Activated naive CD8-positive, alpha-beta T cell (primary cell): ENCODE measurements around the gene DNMT1.

ENCODE experiments used
- H3K27ac Mint-ChIP-seq: one replicate; pipeline ENCODE4 v1.8.0; 2021; ENCODE audit warnings: mixed read lengths
- H3K27me3 Mint-ChIP-seq: one replicate; pipeline ENCODE4 v1.8.0; 2021; ENCODE audit warnings: mixed read lengths
- H3K36me3 Mint-ChIP-seq: one replicate; pipeline ENCODE4 v1.8.0; 2021; ENCODE audit warnings: mixed read lengths
- H3K4me1 Mint-ChIP-seq: one replicate; pipeline ENCODE4 v1.8.0; 2021; ENCODE audit warnings: low read depth, mixed read lengths
- H3K4me3 Mint-ChIP-seq: one replicate; pipeline ENCODE4 v1.8.0; 2021; ENCODE audit warnings: mild to moderate bottlenecking, mixed read lengths
- H3K9me3 Mint-ChIP-seq: one replicate; pipeline ENCODE4 v1.8.0; 2021; ENCODE audit warnings: low read depth, mixed read lengths

The DNMT1 gene

DNA sequence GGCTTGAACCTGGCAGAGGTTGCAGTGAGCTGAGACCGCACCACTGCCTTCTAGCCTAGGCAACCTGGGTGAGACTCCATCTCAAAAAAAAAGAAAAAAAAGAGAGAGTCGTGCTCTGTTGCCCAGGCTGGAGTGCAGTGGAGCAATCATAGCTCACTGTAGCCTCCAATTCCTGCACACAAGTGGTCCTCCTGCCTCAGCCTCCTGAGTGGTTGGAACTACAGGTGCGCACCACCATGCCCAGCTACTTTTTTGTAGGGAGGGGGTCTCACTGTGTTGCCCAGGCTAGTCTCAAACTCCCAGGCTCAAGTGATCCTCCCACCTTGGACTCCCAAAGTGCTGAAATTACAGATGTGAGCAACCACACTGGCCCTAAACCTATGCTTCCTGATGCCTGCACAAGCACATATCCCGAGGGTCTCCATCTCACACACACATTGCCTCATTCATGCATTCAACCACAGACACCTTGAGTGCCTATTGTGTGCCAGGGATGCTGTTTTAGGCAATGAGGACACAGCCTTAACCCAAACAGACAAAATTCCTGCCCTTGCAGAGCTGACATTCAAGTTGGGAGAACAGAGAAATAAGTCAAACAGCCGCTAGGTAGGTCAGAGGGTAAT lies 94.5 kb downstream of the DNMT1 start:
- Mint-ChIP-seq H3K4me3 (peak overlapping the region; percentile 59), H3K27ac (peak overlapping the region; percentile 88), H3K9me3 (no peaks in the 10 kb centered on the region), H3K27me3 (no peaks in the 10 kb centered on the region), H3K36me3 (no peaks in the 10 kb centered on the region), H3K4me1 (peaks cover 53% of the 10 kb centered on the region)

DNA sequence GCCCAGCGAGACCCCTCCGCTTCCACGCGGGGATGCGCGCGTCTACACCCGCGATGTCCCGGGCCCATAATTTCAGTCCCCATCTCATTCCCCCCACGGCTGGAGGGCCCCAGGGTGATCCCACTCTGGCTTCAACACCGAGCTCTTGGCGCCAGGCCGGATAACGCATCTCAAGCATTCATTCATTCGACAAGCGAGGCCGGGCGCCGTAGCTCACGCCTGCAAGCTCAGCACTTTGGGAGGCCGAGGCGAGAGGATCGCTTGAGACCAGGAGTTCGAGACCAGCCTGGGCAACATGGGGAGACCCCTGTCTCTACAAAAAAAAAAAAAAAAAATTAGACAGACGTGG lies 98.2 kb downstream of the DNMT1 start:
- peak overlapping the region; percentile 58 for H3K27ac Mint-ChIP-seq
- H3K9me3 Mint-ChIP-seq, result no peaks in the 10 kb centered on the region
- peaks cover 31% of the 10 kb centered on the region for H3K4me1 Mint-ChIP-seq
- peak overlapping the region; percentile 44 for H3K4me3 Mint-ChIP-seq
- peaks cover 5% of the 10 kb centered on the region for H3K36me3 Mint-ChIP-seq
- no peaks in the 10 kb centered on the region for H3K27me3 Mint-ChIP-seq

DNA sequence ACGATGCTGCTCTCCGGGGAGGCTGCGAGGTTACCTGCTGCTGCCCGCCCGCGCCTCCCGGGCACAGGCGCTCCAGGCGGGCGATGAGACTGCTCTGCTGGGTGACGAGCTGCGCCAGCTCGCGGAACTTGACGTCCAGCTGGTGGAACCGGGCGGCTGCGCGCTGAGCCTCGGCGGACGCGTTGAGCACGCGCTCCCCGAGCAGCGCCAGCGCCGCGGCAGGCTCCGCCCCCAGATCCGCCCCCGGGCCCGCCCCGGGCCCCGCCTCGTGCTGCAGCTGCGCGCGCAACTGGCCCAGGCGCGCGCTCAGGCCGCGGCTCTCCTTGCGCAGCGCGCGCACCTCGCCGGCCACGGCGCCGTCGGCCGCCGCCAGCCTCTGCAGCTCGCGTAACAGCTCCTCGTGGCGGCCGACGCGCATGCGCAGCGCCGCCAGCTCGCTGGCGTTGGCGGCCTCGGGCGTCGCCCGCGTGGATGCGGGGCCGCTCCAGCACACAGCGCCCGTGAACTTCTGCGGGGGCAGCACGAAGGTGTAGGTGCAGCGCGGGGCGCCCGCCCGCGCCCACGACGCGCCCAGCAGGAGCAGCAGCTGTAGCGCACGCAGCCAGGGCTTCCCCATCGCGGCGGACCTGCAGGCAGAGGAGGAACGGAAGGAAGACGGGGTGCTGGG lies 98.7 kb downstream of the DNMT1 start:
- Mint-ChIP-seq H3K27me3 (no peaks in the 10 kb centered on the region), H3K27ac (no peak overlapping the region), H3K36me3 (peaks cover 5% of the 10 kb centered on the region), H3K4me3 (peak overlapping the region; percentile 44), H3K4me1 (peaks cover 28% of the 10 kb centered on the region), H3K9me3 (no peaks in the 10 kb centered on the region)

DNA sequence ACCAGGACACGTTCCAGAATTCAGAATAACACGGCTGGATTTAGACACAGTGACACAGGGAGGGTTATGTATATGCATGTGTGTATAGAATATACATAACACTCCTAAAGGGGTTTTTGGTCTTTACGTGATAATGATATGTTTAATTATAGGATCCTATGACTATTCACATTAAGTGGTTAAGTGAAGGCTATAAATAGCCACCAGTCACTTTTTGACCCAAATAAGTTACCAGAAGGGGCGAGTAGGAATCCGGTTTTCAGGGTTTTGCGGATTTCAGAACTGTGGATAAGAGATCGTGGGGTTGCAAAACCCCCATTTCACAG lies 99.2 kb downstream of the DNMT1 start:
- peak overlapping the region; percentile 36 for H3K4me3 Mint-ChIP-seq
- peaks cover 5% of the 10 kb centered on the region for H3K36me3 Mint-ChIP-seq
- H3K4me1 Mint-ChIP-seq, result peaks cover 27% of the 10 kb centered on the region
- H3K27me3 Mint-ChIP-seq, result no peaks in the 10 kb centered on the region
- no peaks in the 10 kb centered on the region for H3K9me3 Mint-ChIP-seq
- H3K27ac Mint-ChIP-seq, result no peak overlapping the region

DNA sequence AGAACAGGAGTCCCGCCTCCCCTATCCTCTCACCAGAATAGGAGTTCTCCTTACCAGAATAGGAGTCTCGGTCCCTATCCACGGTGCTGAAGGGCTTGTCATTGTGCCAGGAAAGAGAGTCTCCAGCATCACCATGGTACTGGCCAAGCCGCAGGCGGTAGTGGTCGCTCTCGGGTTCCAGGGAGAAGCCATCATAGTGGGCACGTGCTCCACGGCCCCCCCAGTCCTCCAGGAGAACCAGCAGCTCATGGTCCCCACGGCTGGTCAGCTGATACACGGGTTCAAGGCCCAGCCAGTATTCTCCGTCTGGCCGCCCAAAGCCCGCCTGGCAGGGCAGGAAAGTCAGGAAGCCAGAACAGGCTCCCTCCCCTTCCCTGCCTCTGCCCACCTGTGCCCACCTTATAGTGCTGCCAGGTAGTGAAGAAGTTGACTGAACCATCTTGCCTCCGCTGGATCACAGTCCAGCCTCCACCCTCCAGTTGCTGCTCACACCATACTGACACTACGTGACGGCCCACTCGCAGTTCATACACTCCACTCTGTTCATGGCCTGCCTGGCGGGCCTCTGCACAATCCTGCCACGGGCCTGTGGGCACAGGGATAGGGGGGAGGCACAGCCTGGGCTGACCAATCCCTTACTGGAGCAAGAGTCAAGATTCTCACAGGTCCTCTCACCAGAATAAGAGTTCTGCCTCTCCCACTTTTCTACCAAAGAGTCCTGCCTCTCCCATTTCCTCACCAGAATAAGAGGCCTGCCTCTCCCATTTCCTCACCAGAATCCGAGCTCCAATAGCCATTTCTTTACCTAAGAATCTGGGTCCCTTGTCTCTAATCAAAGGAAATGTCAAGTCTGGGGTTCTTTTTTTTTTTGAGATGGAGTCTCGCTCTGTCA lies 101.2 kb downstream of the DNMT1 start:
- H3K27me3 Mint-ChIP-seq, result no peaks in the 10 kb centered on the region
- H3K9me3 Mint-ChIP-seq, result no peaks in the 10 kb centered on the region
- peaks cover 16% of the 10 kb centered on the region for H3K4me1 Mint-ChIP-seq
- no peak overlapping the region for H3K4me3 Mint-ChIP-seq
- H3K27ac Mint-ChIP-seq, result no peak overlapping the region
- peaks cover 7% of the 10 kb centered on the region for H3K36me3 Mint-ChIP-seq

DNA sequence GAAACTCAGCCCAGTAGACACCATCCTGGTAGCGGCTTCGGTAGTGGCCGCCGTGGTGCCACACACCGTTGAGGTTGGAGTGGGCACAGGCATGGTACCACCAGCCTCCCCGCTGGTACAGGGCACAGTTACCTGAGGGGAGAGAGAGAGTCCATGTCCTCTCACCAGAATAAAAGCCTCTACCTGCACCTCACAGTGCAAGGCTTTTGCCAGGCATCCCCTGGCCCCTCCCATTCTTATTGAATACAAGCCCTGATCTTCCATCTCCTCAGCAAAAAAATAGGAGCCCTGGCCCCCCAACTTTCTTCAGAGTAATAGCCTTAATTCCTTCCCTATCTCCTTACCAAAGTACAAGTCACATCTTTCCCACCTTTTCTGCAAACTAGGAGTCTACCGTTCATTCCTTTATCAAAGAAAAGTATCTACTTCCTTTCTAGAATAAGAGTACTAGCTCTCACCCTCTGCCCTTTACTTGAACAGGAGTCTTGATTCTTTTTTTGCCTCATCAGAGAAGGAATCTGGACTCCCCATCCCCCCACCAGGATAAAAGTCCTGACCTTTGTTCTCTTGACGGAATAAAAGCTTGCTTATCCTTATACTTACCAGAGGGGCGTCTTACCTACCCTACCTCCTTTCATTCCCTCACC lies 102.0 kb downstream of the DNMT1 start:
- Mint-ChIP-seq H3K27me3 (no peaks in the 10 kb centered on the region), H3K9me3 (no peaks in the 10 kb centered on the region), H3K36me3 (peaks cover 7% of the 10 kb centered on the region), H3K27ac (peak overlapping the region; percentile 55), H3K4me1 (peaks cover 11% of the 10 kb centered on the region), H3K4me3 (no peak overlapping the region)

DNA sequence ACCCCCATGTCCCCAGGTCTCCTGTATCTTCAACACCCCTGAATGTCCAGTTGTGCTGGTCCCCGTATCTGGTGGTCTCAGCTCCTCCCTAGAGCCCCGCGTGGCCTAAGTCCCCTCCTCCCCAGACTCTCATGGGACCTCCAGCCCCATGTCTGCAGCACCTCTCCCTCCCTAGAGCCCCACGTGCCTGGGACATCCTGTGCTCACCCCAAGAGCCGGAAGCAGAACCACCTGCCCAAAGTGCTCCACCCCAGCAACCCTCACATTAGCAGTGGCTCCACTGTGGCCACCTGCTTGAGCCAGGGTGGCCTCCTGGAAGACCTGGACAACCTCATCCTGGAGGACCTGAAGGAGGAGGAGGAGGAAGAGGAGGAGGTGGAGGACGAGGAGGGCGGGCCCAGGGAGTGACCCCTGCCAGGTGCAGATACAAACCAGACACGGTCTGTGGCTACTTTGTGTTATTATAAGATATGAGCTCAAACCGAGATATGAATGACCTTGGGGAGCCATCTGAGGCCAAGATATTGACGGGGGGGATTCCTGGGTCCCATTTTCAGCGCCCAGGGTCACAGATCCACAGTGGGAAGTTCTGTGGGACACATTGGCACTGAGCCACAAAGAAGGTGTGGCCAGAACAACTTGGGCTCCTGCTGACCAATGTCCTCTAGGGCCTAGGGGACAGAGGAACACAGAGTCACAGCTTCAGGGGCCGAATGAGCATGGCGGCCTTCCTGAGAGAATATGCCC lies 102.7 kb downstream of the DNMT1 start:
- Mint-ChIP-seq H3K36me3 (peaks cover 7% of the 10 kb centered on the region), H3K27me3 (no peaks in the 10 kb centered on the region), H3K4me1 (peaks cover 16% of the 10 kb centered on the region), H3K27ac (no peak overlapping the region), H3K4me3 (no peak overlapping the region), H3K9me3 (no peaks in the 10 kb centered on the region)

DNA sequence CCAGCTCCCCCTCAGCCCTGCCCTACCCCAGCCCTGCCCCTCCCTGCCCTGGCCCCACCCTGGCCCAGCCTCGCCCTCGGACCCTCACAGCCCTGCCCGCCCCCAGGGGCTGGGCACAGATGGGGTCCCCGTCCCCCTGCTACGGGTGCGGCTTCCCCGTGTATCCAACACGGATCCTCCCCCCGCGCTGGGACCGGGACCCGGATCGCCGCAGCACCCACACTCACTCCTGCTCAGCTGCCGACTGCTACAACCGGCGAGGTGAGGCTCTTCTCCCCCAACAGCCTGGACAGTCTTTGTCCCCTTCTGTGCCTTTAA lies 103.4 kb downstream of the DNMT1 start:
- Mint-ChIP-seq H3K4me3 (no peak overlapping the region), H3K4me1 (peaks cover 17% of the 10 kb centered on the region), H3K27ac (no peak overlapping the region), H3K36me3 (peaks cover 7% of the 10 kb centered on the region), H3K27me3 (no peaks in the 10 kb centered on the region), H3K9me3 (no peaks in the 10 kb centered on the region)

DNA sequence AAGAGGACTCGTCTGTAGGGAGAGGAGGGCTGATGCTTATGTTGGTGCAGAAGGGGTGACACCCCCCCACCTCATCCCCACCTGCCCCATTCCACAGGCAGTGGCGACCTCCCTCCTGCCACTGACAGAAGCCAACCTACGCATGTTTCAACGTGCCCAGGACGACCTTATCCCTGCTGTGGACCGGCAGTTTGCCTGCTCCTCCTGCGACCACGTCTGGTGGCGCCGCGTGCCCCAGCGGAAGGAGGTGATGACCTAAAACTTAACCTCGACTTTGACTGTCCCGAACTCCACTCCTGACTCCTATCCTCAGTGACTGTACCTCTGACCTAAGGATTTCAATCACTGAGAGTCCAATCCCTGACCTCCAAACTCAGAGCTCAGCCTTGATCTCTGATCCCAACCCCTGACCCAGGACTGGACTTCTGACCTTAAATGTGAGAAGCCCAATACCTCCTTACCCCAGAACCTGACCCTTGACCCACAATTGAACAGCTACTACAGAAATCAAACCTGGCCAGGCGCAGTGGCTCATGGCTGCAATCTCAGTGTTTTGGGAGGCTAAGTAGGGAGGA lies 104.9 kb downstream of the DNMT1 start:
- H3K27ac Mint-ChIP-seq, result no peak overlapping the region

DNA sequence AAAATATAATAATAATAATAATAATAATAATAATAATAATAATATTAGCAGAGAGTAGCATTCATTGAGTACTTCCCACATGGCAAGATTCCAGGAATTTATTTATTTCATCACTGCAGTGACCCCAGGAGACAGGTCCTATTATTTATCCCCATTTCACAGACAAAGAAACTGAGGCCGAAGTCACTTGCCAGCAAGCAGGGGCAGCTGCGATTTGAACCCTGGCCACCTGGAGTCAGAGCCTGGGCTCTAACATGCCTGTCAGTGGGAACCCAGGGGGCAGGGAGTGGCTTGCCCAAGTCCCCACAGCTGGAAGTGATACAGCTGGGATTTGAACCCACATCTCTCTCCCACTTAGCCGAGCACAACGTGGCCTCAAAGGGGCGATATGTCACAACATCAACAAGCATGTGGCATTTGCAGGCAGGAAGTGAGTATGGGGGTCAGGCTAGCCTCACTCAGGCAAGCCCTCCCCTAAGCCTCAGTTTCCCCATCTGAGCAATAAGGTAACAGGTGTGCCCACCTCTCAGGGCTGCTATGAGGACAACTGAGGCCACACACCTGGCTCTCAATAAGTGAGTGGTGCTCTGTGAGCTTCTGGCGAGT lies 105.7 kb downstream of the DNMT1 start:
- H3K27me3 Mint-ChIP-seq, result no peaks in the 10 kb centered on the region
- peaks cover 19% of the 10 kb centered on the region for H3K4me1 Mint-ChIP-seq
- H3K36me3 Mint-ChIP-seq, result peaks cover 7% of the 10 kb centered on the region
- no peak overlapping the region for H3K27ac Mint-ChIP-seq
- no peaks in the 10 kb centered on the region for H3K9me3 Mint-ChIP-seq
- no peak overlapping the region for H3K4me3 Mint-ChIP-seq

More for the DNA sequence above, 104.9 kb downstream of the DNMT1 start:
- Mint-ChIP-seq H3K4me3 (no peak overlapping the region), H3K4me1 (peaks cover 16% of the 10 kb centered on the region), H3K27me3 (no peaks in the 10 kb centered on the region), H3K36me3 (peaks cover 7% of the 10 kb centered on the region), H3K9me3 (no peaks in the 10 kb centered on the region)

DNA sequence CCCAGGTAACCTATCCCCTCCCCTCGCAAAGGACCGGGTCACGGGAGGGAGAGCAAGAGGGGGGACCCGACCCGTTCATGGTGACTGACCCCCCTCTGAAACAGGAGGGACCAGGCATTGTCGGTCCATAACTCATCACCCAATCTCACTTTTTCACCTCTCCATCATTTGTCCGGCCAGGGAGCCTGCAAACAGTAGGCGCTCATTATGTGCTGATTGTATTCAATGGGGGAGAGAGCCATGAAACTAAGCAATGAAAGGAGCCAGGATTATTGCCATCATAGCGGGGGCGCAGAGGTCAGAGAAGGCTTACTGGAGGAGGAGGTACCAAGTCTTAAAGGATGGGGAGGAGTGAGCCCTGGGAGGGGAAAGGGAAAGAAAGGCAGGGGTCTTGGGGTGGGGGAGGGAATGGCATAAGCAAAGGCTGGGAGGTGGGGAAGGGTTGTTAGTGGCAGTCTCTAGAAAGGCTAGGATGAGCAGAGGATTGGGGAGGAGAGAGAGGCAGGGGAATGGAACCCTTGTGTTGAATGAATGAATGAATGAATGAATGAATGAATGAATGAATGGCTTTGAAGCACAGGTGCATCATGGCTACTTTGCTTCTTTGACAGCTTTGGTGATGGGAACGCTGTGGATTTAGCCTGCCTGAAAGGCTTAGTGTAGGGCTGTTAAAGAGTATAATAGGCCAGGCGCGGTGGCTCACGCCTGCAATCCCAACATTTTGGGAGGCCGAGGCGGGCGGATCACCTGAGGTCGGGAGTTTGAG lies 107.3 kb downstream of the DNMT1 start:
- Mint-ChIP-seq H3K4me3 (peak overlapping the region; percentile 76), H3K27me3 (no peaks in the 10 kb centered on the region), H3K27ac (peak overlapping the region; percentile 50), H3K4me1 (peaks cover 15% of the 10 kb centered on the region), H3K9me3 (no peaks in the 10 kb centered on the region), H3K36me3 (peaks cover 2% of the 10 kb centered on the region)

DNA sequence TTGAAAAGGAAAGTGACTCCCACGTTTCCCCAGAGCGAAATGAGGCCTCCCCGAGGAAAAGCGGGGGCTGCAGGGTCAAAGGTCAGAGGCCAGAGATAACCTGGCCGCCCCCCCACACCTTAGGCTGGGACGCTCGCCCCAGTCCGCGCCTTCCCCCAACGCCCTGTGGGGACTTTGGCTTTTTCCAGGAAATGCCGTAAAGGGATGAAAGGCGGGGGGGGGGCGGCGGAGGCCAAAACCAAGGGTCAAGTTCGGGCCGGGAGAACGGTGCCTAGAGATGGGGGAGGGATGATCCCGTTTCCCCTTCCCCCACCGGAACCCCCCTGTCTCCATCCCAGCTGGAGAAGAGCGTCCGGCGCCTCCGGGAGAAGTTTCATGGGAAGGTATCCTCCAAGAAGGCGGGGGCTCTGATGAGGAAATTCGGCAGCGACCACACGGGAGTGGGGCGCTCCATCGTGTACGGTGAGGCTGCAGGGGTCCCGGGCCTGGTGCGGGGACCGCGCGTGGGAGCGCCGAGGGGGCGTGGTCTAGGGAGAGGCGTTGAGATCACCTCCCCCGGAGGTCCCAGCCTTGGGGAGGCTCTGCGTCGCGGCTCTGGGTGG lies 108.1 kb downstream of the DNMT1 start:
- H3K27ac Mint-ChIP-seq, result peak overlapping the region; percentile 50
- H3K36me3 Mint-ChIP-seq, result peaks cover 2% of the 10 kb centered on the region
- no peaks in the 10 kb centered on the region for H3K27me3 Mint-ChIP-seq
- H3K9me3 Mint-ChIP-seq, result no peaks in the 10 kb centered on the region
- H3K4me1 Mint-ChIP-seq, result peaks cover 15% of the 10 kb centered on the region
- peak overlapping the region; percentile 76 for H3K4me3 Mint-ChIP-seq
